Activated CD8-positive, alpha-beta memory T cell treated with anti-CD3 and anti-CD28 coated beads, Interleukin-2, amount 50 U/mL, for 24 hours (primary cell): ENCODE results near the gene RASAL3.
"Not testable (repeated sequence)": the region's sequence is repeated elsewhere in the genome, so short reads cannot be mapped to it uniquely, and the experiment has no call there.

Source experiments
- DNase-seq: peaks from one replicate; pipeline ENCODE4 v3.0.0-alpha.2; 2020; ENCODE audit errors: extremely low read depth

RASAL3 gene

GRCh38 chr19:15464394-15465385 lies at the start of gene RASAL3:
TSS of gene RASAL3 (minus strand) at chr19:15464544. CDS start at chr19:15464358, 186 bp downstream.
- no peak for DNase-seq

GRCh38 chr19:15511671-15512424 lies 47.5 kb upstream of the RASAL3 start:
- no peak for DNase-seq

GRCh38 chr19:15508035-15508710 lies 43.8 kb upstream of the RASAL3 start, which contains the start of gene CYP4F22:
TSS of gene CYP4F22 (plus strand) at chr19:15508525. CDS start at chr19:15525337, 16,812 bp downstream.
- DNase-seq, result no peak

- DNase-seq, result no peak
Observed at GRCh38 chr19:15507068-15508034, 43.0 kb upstream of the RASAL3 start.

GRCh38 chr19:15506074-15506571 lies 41.8 kb upstream of the RASAL3 start:
- DNase-seq, result no peak

GRCh38 chr19:15502264-15502663 lies 37.9 kb upstream of the RASAL3 start:
- no peak for DNase-seq

GRCh38 chr19:15501596-15501995 lies 37.3 kb upstream of the RASAL3 start:
- no peak for DNase-seq

GRCh38 chr19:15498910-15499309 lies 34.6 kb upstream of the RASAL3 start:
- DNase-seq, result no peak

GRCh38 chr19:15498156-15498858 lies 34.0 kb upstream of the RASAL3 start:
- no peak for DNase-seq

- DNase-seq, result no peak
Observed at GRCh38 chr19:15495151-15495550, 30.8 kb upstream of the RASAL3 start.

GRCh38 chr19:15488489-15489226 lies 24.3 kb upstream of the RASAL3 start:
- DNase-seq, result no peak

- DNase-seq, result no peak
Observed at GRCh38 chr19:15487038-15487437, 22.7 kb upstream of the RASAL3 start.

GRCh38 chr19:15485768-15486167 lies 21.4 kb upstream of the RASAL3 start:
- DNase-seq, result not testable (repeated sequence)

- not testable (repeated sequence) for DNase-seq
Observed at GRCh38 chr19:15480996-15481395, 16.7 kb upstream of the RASAL3 start.

- no peak for DNase-seq
Observed at GRCh38 chr19:15479391-15480345, 15.3 kb upstream of the RASAL3 start, which contains the start of gene PGLYRP2. TSS of gene PGLYRP2 (minus strand) at chr19:15479501. CDS start at chr19:15479371, 130 bp downstream.

GRCh38 chr19:15476325-15476724 lies 12.0 kb upstream of the RASAL3 start:
- DNase-seq, result no peak

- no peak for DNase-seq
Observed at GRCh38 chr19:15475611-15476010, 11.3 kb upstream of the RASAL3 start.

GRCh38 chr19:15475169-15475568 lies 10.8 kb upstream of the RASAL3 start:
- no peak for DNase-seq
